GM12891 (cell line): Measurements from ENCODE around the gene DNASE1L1.

Experiments
- PAX5 ChIP-seq: IDR thresholded peaks from 2 replicates; pipeline ENCODE4 v1.6.1; 2011; ENCODE audit warnings: low read length, moderate library complexity, mild to moderate bottlenecking; ENCODE audit not compliant: insufficient read depth, severe bottlenecking
- POLR2A ChIP-seq: IDR thresholded peaks from 2 replicates; pipeline ENCODE4 v1.6.1; 2011; ENCODE audit warnings: low read depth, low read length, control low read depth
- POLR2AphosphoS5 ChIP-seq: IDR thresholded peaks from 2 replicates; pipeline ENCODE4 v1.6.1; 2011; ENCODE audit warnings: low read depth, low read length, control low read depth
- POU2F2 ChIP-seq: IDR thresholded peaks from 2 replicates; pipeline ENCODE4 v1.6.1; 2011; ENCODE audit warnings: low read depth, mild to moderate bottlenecking, control low read depth, low read length, moderate library complexity
- SPI1 ChIP-seq: IDR thresholded peaks from 2 replicates; pipeline ENCODE4 v1.6.1; 2011; ENCODE audit warnings: low read depth, low read length, control low read depth
- TAF1 ChIP-seq: IDR thresholded peaks from 2 replicates; pipeline ENCODE4 v1.6.1; 2011; ENCODE audit warnings: low read depth, low read length, control low read depth

- TF ChIP-seq POLR2A (no peak), TAF1 (no peak), POLR2AphosphoS5 (no peak), PAX5 (no peak), POU2F2 (no peak), SPI1 (no peak)
Observed at GRCh38 chrX:154357205-154357604, 51.8 kb downstream of the DNASE1L1 start.
